ENCODE results near the gene AFF3.
"Not testable (repeated sequence)": the region's sequence is repeated elsewhere in the genome, so short reads cannot be mapped to it uniquely, and the experiment has no call there.

Gene AFF3

GRCh38 chr2:99504844-99505584, 637.4 kb downstream of the AFF3 start:
- DNase-seq: no peak

GRCh38 chr2:99503662-99504416, 638.6 kb downstream of the AFF3 start:
- not testable (repeated sequence) for DNase-seq

GRCh38 chr2:99496021-99496420, 646.4 kb downstream of the AFF3 start:
- no peak for DNase-seq
